Measurements from ENCODE around the gene ZNF423.

ZNF423 gene

DNA sequence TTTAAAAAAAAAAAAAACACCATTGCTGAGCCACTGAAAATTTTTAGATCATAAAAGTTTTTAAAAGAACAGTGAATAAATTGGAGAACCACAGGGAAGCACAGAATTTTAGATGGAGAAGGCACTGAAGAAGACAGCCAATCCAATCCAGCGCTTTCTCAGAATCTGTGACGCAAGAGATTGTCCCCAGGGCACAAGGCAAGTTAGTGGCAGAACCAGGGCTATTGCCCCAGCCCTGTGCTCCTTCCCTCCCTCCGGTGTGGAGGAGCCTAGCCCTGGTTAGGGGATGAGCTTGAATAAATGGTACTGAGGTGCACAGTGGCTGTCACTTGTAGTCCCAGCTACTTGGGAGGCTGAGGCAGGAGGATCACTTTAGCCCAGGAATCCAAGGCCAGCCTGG lies 108.3 kb downstream of the ZNF423 start:
- H4K8ac ChIP-seq (ENCODE audit: low read length), result no peak overlapping the region
- H2BK5ac ChIP-seq (ENCODE audit: low read depth, low read length, poor library complexity, severe bottlenecking), result no peak overlapping the region
- H2BK12ac ChIP-seq (ENCODE audit: low read length in 2 of 2), result no peak overlapping the region
- no peak overlapping the region for H3K23ac ChIP-seq (ENCODE audit: low read length in 2 of 2)
- peaks cover 37% of the 10 kb centered on the region for H3K4me1 ChIP-seq (ENCODE audit: control insufficient read depth, insufficient read depth, low read depth, low read length)
- H3K9me3 ChIP-seq (ENCODE audit: control insufficient read depth, low read length), result no peaks in the 10 kb centered on the region
- no peak overlapping the region for H2BK120ac ChIP-seq (ENCODE audit: low read depth, low read length)
- no peak overlapping the region for H3K18ac ChIP-seq (ENCODE audit: low read depth in 1 of 2, low read length in 2 of 2)
- no peaks in the 10 kb centered on the region for H3K36me3 ChIP-seq (ENCODE audit: control insufficient read depth in 1 of 2, insufficient read depth in 2 of 2, low read depth in 1 of 2, low read length in 2 of 2)
- H2AK5ac ChIP-seq (ENCODE audit: low read length, severe bottlenecking), result no peak overlapping the region
- WGBS, result 88% methylated on average over 3 of the region's 3 CpGs
- H3K14ac ChIP-seq (ENCODE audit: low read length in 2 of 2), result no peak overlapping the region
- H3K4me2 ChIP-seq (ENCODE audit: low read length, poor library complexity, severe bottlenecking), result no peak overlapping the region
- no peak overlapping the region for H3K4me3 ChIP-seq (ENCODE audit: insufficient read depth in 1 of 2, low read depth in 1 of 2, low read length in 2 of 2)
- no peak overlapping the region for H3K9ac ChIP-seq (ENCODE audit: low read length)
- peaks cover 10% of the 10 kb centered on the region for H3K79me1 ChIP-seq (replicated peaks; ENCODE audit: low read length, poor library complexity, severe bottlenecking)
- DNase-seq, result no peak
- H4K91ac ChIP-seq (ENCODE audit: low read length), result no peak overlapping the region
- H2AFZ ChIP-seq (ENCODE audit: low read depth, low read length), result no peak overlapping the region
- H3K27me3 ChIP-seq (ENCODE audit: control insufficient read depth in 1 of 2, insufficient read depth in 1 of 2, low read length in 2 of 2), result peaks cover 7 to 23% of the 10 kb centered on the region in 2 experiments
- no peak overlapping the region for H2BK15ac ChIP-seq (ENCODE audit: low read depth, poor library complexity, severe bottlenecking)
- H3K27ac ChIP-seq (ENCODE audit: low read length, poor library complexity, severe bottlenecking), result no peak overlapping the region
- H3K4ac ChIP-seq (ENCODE audit: low read depth in 1 of 2, low read length in 2 of 2), result no peak overlapping the region

DNA sequence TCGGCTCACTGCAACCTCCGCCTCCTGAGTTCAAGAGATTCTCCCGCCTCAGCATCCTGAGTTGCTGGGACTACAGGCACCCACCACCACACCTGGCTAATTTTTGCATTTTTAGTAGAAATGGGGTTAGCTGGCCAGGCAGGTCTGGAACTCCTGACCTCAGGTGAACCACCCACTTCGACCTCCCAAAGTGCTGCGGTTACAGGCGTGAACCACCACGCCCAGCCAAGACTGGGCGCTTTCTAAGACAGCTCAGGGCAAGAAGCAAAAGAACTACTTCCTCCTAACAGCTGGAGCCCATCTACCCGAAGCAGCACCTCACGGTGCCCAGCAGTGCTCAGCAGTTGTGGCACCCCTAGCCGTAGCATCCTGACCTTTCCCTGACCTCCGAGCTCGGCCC lies 109.4 kb downstream of the ZNF423 start:
- H3K14ac ChIP-seq (ENCODE audit: low read length in 2 of 2), result no peak overlapping the region
- H3K4me2 ChIP-seq (ENCODE audit: low read length, poor library complexity, severe bottlenecking), result no peak overlapping the region
- H3K4me3 ChIP-seq (ENCODE audit: insufficient read depth in 1 of 2, low read depth in 1 of 2, low read length in 2 of 2), result no peak overlapping the region
- no peak overlapping the region for H3K9ac ChIP-seq (ENCODE audit: low read length)
- no peak overlapping the region for H2AK5ac ChIP-seq (ENCODE audit: low read length, severe bottlenecking)
- 93% methylated on average over 13 of the region's 13 CpGs for WGBS
- no peak overlapping the region for H4K8ac ChIP-seq (ENCODE audit: low read length)
- peaks cover 13 to 28% of the 10 kb centered on the region in 2 experiments for H3K27me3 ChIP-seq (ENCODE audit: control insufficient read depth in 1 of 2, insufficient read depth in 1 of 2, low read length in 2 of 2)
- H3K79me1 ChIP-seq (replicated peaks; ENCODE audit: low read length, poor library complexity, severe bottlenecking), result peaks cover 10% of the 10 kb centered on the region
- H2BK120ac ChIP-seq (ENCODE audit: low read depth, low read length), result no peak overlapping the region
- H3K27ac ChIP-seq (ENCODE audit: low read length, poor library complexity, severe bottlenecking), result no peak overlapping the region
- no peak overlapping the region for H3K23ac ChIP-seq (ENCODE audit: low read length in 2 of 2)
- no peaks in the 10 kb centered on the region for H3K9me3 ChIP-seq (ENCODE audit: control insufficient read depth, low read length)
- no peak overlapping the region for H2BK5ac ChIP-seq (ENCODE audit: low read depth, low read length, poor library complexity, severe bottlenecking)
- no peak overlapping the region for H4K91ac ChIP-seq (ENCODE audit: low read length)
- H3K4me1 ChIP-seq (ENCODE audit: control insufficient read depth, insufficient read depth, low read depth, low read length), result peaks cover 31% of the 10 kb centered on the region
- no peak overlapping the region for H2BK15ac ChIP-seq (ENCODE audit: low read depth, poor library complexity, severe bottlenecking)
- no peak overlapping the region for H3K4ac ChIP-seq (ENCODE audit: low read depth in 1 of 2, low read length in 2 of 2)
- H2BK12ac ChIP-seq (ENCODE audit: low read length in 2 of 2), result no peak overlapping the region
- H3K36me3 ChIP-seq (ENCODE audit: control insufficient read depth in 1 of 2, insufficient read depth in 2 of 2, low read depth in 1 of 2, low read length in 2 of 2), result no peaks in the 10 kb centered on the region
- H2AFZ ChIP-seq (ENCODE audit: low read depth, low read length), result no peak overlapping the region
- no peak for DNase-seq
- no peak overlapping the region for H3K18ac ChIP-seq (ENCODE audit: low read depth in 1 of 2, low read length in 2 of 2)

DNA sequence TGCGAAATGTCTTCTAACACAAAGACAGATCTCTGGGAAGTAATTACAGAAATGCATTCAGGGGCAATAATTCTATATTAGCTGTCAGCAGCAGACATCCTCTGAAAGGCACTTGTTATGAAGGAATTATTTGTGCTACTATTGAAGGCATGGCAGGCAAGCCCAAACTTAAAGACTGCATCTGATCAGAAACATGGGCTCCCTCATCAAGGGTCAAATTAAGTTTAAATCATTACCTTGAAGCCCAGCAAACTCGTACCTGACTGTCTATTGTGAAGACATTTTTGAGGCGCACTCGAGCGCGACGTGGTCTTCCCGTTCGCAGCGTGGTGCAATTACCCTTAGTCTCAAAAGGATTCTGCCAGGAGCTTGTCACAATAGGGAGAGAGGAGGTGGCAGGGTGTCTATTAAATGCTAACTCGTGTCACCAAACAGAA lies 110.6 kb downstream of the ZNF423 start:
- no peak overlapping the region for H3K18ac ChIP-seq (ENCODE audit: low read depth in 1 of 2, low read length in 2 of 2)
- no peaks in the 10 kb centered on the region for H3K9me3 ChIP-seq (ENCODE audit: control insufficient read depth, low read length)
- no peak overlapping the region for H3K4me2 ChIP-seq (ENCODE audit: low read length, poor library complexity, severe bottlenecking)
- H3K4ac ChIP-seq (ENCODE audit: low read depth in 1 of 2, low read length in 2 of 2), result no peak overlapping the region
- 95% methylated on average over 11 of the region's 11 CpGs for WGBS
- H3K36me3 ChIP-seq (ENCODE audit: control insufficient read depth in 1 of 2, insufficient read depth in 2 of 2, low read depth in 1 of 2, low read length in 2 of 2), result no peaks in the 10 kb centered on the region
- no peak overlapping the region for H3K14ac ChIP-seq (ENCODE audit: low read length in 2 of 2)
- no peak overlapping the region for H2AFZ ChIP-seq (ENCODE audit: low read depth, low read length)
- no peak overlapping the region for H2BK5ac ChIP-seq (ENCODE audit: low read depth, low read length, poor library complexity, severe bottlenecking)
- no peak overlapping the region for H4K91ac ChIP-seq (ENCODE audit: low read length)
- no peak overlapping the region for H2BK12ac ChIP-seq (ENCODE audit: low read length in 2 of 2)
- peaks cover 25% of the 10 kb centered on the region for H3K4me1 ChIP-seq (ENCODE audit: control insufficient read depth, insufficient read depth, low read depth, low read length)
- H4K8ac ChIP-seq (ENCODE audit: low read length), result no peak overlapping the region
- peaks cover 9 to 31% of the 10 kb centered on the region in 2 experiments for H3K27me3 ChIP-seq (ENCODE audit: control insufficient read depth in 1 of 2, insufficient read depth in 1 of 2, low read length in 2 of 2)
- no peak for DNase-seq
- H3K9ac ChIP-seq (ENCODE audit: low read length), result no peak overlapping the region
- peaks cover 12% of the 10 kb centered on the region for H3K79me1 ChIP-seq (replicated peaks; ENCODE audit: low read length, poor library complexity, severe bottlenecking)
- H2BK120ac ChIP-seq (ENCODE audit: low read depth, low read length), result no peak overlapping the region
- no peak overlapping the region for H2BK15ac ChIP-seq (ENCODE audit: low read depth, poor library complexity, severe bottlenecking)
- H3K23ac ChIP-seq (ENCODE audit: low read length in 2 of 2), result no peak overlapping the region
- no peak overlapping the region for H3K4me3 ChIP-seq (ENCODE audit: insufficient read depth in 1 of 2, low read depth in 1 of 2, low read length in 2 of 2)
- no peak overlapping the region for H3K27ac ChIP-seq (ENCODE audit: low read length, poor library complexity, severe bottlenecking)
- H2AK5ac ChIP-seq (ENCODE audit: low read length, severe bottlenecking), result no peak overlapping the region

DNA sequence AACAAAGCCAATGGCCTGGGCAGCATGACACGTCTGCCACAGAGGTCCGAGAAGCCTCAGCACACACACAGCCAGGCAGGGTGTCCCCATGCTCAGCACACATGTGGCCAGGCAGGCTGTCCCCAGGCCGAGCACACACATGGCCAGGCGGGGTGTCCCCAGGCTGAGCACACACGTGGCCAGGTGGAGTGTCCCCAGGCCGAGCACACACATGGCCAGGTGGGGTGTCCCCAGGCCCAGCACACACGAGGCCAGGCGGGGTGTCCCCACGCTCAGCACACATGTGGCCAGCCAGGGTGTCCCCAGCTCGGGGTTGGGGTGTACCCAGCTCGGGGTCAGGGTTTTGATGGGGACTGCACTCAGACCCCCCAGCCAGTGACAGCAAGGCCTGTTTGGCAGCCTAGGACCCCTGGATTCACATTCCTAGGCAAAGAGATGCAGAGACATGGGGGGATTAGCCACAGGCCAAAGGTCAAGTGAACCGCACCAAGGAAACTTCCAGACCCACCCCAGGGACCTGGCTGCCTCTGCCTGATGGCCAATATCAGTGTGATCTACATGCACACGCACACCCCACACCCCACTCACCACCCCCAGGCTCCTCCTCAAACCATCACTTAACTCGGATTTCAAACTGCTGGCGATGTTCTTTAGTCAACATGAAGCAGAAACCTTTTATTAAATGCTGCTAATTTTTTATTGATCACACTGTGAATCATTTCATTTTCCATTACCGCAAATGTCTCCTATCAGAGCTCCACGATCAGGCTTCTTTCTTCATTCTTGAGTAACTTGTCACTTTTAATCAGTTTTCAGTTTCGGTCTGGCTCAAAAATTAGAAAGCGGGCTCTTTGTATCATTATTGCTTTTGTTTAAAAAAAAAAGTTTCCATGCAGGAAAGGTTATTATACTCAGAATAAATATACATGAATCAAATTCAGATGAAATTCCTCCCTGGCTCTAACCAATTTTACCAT lies 111.4 kb downstream of the ZNF423 start:
- no peak overlapping the region for H2BK120ac ChIP-seq (ENCODE audit: low read depth, low read length)
- peaks cover 9 to 27% of the 10 kb centered on the region in 2 experiments for H3K27me3 ChIP-seq (ENCODE audit: control insufficient read depth in 1 of 2, insufficient read depth in 1 of 2, low read length in 2 of 2)
- no peak overlapping the region for H3K27ac ChIP-seq (ENCODE audit: low read length, poor library complexity, severe bottlenecking)
- peak overlapping the region; percentile 56 for H4K8ac ChIP-seq (ENCODE audit: low read length)
- no peak overlapping the region for H3K4me3 ChIP-seq (ENCODE audit: insufficient read depth in 1 of 2, low read depth in 1 of 2, low read length in 2 of 2)
- H3K9me3 ChIP-seq (ENCODE audit: control insufficient read depth, low read length), result no peaks in the 10 kb centered on the region
- 81% methylated on average over 17 of the region's 19 CpGs for WGBS
- H2AK5ac ChIP-seq (ENCODE audit: low read length, severe bottlenecking), result no peak overlapping the region
- no peak overlapping the region for H2BK12ac ChIP-seq (ENCODE audit: low read length in 2 of 2)
- no peak overlapping the region for H2BK15ac ChIP-seq (ENCODE audit: low read depth, poor library complexity, severe bottlenecking)
- peak overlapping the region in 1 of 2 experiments; percentile 42 for H3K18ac ChIP-seq (ENCODE audit: low read depth in 1 of 2, low read length in 2 of 2)
- no peak overlapping the region for H3K14ac ChIP-seq (ENCODE audit: low read length in 2 of 2)
- peaks cover 20% of the 10 kb centered on the region for H3K4me1 ChIP-seq (ENCODE audit: control insufficient read depth, insufficient read depth, low read depth, low read length)
- no peak overlapping the region for H3K4me2 ChIP-seq (ENCODE audit: low read length, poor library complexity, severe bottlenecking)
- no peak overlapping the region for H4K91ac ChIP-seq (ENCODE audit: low read length)
- H3K36me3 ChIP-seq (ENCODE audit: control insufficient read depth in 1 of 2, insufficient read depth in 2 of 2, low read depth in 1 of 2, low read length in 2 of 2), result no peaks in the 10 kb centered on the region
- no peak overlapping the region for H2BK5ac ChIP-seq (ENCODE audit: low read depth, low read length, poor library complexity, severe bottlenecking)
- no peak overlapping the region for H2AFZ ChIP-seq (ENCODE audit: low read depth, low read length)
- H3K9ac ChIP-seq (ENCODE audit: low read length), result no peak overlapping the region
- peaks cover 12% of the 10 kb centered on the region for H3K79me1 ChIP-seq (replicated peaks; ENCODE audit: low read length, poor library complexity, severe bottlenecking)
- H3K23ac ChIP-seq (ENCODE audit: low read length in 2 of 2), result no peak overlapping the region
- no peak for DNase-seq
- no peak overlapping the region for H3K4ac ChIP-seq (ENCODE audit: low read depth in 1 of 2, low read length in 2 of 2)

Measured in mesenchymal stem cell (in vitro differentiated cells and primary cell).